ENCODE results near the gene PPP1R27.

Gene PPP1R27

DNA sequence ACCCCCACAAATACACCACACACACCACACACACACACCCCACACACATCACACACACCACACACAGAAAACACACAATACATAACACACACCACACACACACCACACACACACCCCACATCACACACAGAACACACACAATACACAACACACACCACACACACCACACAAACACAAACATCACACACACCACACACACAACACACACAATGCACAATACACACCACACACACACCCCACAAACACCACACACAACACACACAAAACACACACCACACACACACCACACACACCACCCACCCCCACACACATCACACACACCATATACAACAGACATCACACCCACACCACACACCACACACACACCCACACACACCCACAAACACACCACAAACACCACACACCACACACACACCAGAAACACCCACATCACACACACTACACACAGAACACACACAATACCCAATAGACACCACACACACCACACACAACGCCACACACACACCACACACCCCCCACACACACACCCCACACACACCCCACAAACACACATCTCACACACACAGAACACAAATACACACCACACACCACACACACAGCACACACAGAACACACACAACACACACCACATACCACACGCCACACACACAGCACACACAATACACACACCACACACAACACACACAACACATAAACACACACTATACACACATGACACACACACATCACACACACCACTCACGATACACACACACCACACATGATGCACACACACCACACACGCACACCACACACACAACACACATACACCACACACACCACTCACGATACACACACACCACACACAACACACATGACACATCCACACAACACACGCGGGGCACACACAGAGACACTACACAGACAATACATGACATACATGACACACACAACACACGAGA, 41.9 kb downstream of the PPP1R27 start:
- H3K4me3 ChIP-seq (ENCODE audit: low read length) = no peak overlapping the region
- TF ChIP-seq, protein P1, sequence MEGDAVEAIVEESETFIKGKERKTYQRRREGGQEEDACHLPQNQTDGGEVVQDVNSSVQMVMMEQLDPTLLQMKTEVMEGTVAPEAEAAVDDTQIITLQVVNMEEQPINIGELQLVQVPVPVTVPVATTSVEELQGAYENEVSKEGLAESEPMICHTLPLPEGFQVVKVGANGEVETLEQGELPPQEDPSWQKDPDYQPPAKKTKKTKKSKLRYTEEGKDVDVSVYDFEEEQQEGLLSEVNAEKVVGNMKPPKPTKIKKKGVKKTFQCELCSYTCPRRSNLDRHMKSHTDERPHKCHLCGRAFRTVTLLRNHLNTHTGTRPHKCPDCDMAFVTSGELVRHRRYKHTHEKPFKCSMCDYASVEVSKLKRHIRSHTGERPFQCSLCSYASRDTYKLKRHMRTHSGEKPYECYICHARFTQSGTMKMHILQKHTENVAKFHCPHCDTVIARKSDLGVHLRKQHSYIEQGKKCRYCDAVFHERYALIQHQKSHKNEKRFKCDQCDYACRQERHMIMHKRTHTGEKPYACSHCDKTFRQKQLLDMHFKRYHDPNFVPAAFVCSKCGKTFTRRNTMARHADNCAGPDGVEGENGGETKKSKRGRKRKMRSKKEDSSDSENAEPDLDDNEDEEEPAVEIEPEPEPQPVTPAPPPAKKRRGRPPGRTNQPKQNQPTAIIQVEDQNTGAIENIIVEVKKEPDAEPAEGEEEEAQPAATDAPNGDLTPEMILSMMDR (IDR thresholded peaks at IDR 0.05; ENCODE audit: insufficient read depth, low read depth, low read length, missing control alignments) = no peak
- no peak for DNase-seq (ENCODE audit: low read depth)
